Stimulated activated CD4-positive, alpha-beta T cell treated with anti-CD3 and anti-CD28 coated beads, Interleukin-4, amount 100 ng/mL, for 24 hours (primary cell): ENCODE data around the gene FYN.
"Not testable (repeated sequence)": the region's sequence is repeated elsewhere in the genome, so short reads cannot be mapped to it uniquely, and the experiment has no call there.

ENCODE experiments used
- DNase-seq: peaks from one replicate; pipeline ENCODE4 v3.0.0-alpha.2; 2020

FYN gene

DNA sequence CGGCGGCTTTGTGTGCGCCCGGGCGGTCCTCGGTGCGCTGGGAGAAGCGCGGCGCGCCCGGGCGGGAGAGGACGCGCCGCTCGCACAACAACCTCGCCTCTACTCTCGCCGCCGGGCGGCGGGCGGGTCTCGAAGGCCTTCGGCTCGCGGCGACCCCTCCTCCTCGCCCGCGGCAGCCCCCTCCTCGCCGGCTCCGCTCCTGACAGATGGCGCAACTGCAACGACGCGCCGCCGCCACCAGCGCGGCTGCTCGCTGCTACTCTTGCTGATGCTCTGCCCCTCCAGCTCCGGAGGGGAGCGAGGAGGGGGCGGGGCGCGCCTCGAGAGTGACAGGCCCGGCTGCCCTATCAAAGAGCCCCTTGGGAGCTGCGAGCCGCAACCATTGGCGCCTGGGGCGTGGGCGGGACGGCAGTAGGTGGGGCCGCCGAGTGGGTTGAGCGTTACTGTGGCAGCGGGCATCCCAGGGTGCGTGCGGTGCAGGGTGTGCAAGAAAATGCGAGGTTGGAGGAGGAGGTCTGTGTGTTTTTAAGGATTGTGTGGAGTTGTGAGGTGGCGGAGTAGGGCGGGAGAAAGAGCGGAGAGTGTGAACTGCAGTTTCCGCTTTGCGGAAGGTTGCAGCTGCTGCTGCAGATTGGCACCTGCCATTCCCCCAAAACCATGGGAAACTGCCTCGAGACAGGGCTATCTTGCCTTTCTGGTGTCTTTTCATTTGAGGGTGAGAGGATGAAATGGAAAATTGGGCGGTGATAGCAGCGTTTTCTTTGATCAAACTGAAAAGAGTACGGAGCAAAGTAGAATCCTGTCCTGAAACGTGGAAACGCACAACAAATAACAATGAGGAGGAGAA is at the start of gene FYN:
Gene FYN (minus strand): TSS at position 275 of the 847 bp plus-strand sequence. CDS start 153,401 bp downstream, outside the sequence.
- DNase-seq, result peak; percentile 99

DNA sequence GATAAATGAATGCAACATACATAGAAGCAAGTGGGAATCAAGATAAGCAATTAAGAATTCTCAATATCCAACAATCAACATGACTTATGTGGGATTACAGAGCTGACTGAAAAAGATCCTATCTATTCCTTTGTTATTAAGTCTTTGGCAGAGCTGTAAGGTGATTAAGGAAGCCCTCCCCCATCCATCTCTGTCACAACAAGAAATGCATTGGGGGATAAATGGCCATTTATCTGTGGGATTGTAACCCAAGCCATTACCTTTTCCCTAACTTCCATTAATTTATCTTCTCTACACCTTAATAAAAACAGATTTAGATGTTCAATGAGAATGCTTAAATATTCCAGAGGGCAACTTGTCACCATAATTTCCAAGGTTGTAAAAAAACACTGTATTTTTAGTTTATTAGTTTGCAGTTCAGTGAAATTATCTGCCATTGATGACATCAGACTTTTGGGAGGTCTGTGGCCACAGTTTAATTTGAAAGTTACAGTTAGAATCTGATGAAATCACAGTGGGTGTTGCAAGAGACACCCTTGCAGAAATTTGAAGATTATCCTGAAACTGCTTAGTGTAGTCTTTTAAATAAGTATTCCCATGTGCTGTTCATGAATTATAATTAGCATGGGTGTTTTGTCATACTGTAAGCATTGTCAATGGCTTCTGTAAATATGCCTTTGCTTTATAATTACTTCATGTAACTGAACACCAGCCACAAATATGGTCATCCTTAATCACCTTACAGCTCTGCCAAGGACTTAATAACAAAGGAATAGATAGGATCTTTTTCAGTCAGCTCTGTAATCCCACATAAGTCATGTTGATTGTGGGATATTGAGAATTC is 49.4 kb upstream of the FYN start:
- no peak for DNase-seq

DNA sequence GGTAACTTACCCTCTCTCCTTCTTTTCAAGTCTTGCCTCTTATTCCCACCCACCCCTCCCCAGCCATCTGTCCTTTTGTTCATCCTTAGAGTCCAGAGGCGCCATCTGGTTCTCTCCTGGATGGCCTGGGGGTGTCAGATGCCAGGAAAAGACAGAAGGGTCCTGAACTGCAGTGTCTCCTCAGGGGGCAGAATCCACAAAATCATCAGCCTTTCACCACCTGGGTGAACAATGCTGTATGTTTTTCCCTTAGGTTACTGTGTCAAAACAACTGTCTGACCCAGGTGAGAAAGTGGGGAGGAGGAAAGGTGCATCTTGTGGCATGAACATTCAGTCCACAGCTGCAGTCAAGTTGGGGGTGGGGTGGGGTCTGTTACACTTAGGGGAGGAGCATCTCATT is 47.9 kb upstream of the FYN start:
- DNase-seq, result no peak

DNA sequence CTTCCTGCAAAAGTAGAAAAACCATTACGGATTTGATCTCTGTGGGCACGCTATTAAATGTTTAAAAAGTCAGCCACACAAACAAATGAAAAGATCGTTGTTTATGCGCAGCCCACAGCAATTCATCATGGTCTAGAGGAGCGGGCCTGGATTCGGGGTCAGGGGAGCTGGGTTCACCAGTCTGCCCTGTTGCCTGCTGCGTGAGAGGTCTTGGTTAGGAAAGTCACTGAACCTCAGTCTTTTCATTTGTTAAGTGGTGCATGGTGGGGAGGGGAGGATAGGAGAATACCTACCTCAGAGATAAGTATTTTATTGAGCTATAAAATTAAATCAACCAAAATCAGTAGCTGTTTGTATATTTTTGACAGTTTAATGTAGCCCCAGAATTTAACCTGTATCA is 47.3 kb upstream of the FYN start:
- DNase-seq, result no peak

DNA sequence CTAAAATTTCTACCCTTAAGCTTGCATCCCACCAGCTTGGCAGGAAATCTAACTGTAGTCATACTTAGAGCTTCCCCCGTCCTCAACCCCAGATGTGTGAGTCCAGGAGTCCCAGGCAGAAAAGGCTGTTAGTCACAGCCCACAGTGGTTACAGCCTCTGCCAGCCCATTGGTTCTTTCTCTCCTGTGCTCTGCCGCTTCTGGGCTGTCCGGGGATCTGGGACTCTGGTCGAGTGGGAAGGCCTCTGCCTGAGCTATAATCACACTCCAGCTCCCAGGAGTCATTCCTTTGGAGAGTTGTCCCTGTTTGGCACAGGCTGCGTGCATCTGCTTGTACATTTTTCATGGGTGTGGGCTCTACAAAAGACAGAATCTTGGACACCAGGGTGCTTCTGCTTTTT is 45.6 kb upstream of the FYN start:
- no peak for DNase-seq

DNA sequence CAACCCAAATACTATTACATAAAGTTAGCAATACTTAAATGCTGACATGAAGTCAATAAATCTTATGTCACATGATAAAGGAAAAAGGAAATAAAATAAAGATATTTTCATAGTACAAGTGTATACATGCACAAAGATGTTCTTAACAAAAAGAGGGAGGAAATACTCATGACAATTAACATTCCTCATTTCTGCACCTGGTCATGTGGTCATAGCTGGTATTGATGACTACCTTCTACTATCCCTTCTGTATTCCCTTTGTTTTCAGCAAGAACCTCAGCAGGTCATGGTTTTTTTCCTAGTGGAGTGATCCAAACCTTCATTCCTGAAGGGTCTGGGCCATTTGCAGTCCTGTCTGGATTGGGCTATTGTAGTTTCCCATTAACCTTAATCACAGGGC is 43.5 kb upstream of the FYN start:
- no peak for DNase-seq

DNA sequence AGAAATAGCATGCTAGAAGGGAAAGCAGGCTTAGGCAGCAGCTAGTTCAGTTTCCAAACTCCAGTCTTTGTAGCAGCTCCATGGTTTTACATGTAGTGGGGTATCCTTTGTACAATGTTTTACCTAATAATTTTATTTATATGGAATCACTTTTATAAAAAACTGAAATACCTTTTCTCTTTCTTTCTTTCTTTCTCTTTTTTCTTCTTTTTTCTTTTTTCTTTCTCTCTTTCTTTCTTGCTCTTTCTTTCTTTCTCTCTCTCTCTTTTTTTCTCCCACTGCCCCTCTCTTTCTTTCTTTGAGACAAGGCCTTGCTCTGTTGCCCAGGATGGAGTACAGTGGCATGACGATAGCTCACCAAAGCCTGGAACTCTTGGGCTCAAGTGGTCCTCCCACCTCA is 41.4 kb upstream of the FYN start:
- no peak for DNase-seq

DNA sequence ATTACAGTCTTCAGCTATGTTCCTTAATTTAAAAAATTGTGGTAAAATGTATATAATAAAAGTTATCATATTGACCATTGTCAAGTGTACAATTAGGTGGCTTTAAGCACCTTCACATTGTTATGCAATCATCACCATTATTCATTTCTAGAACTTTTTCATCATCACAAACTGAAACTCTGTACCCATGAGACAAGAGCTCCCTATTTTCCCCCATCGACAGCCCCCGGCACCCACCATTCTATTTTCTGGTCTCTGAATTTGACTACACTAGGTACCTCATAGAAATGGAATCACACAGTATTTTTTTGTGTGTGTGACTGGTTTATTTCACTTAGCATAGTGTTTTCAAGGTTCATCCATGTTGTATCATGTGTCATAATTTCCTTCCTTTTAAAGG is 39.7 kb upstream of the FYN start:
- no peak for DNase-seq

DNA sequence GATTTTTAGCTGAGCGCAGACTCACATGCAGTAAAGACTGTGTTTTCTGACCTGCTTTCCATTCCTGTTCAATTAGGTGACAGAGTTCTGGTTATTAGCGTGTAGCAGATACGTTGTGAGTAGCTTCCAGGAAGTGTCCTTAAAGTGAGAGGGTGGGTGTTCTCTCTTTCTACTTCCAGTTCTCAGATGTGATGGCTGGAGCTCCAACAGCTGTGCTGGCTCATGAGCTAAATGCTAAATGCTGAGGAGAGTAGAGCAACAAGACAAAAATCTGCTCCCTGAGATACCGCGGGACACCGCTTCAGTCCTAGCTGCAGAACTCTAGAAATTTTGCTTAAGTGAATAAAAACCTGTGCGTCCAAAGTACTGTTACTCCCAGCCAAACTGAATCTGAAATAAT is 38.2 kb upstream of the FYN start:
- no peak for DNase-seq

DNA sequence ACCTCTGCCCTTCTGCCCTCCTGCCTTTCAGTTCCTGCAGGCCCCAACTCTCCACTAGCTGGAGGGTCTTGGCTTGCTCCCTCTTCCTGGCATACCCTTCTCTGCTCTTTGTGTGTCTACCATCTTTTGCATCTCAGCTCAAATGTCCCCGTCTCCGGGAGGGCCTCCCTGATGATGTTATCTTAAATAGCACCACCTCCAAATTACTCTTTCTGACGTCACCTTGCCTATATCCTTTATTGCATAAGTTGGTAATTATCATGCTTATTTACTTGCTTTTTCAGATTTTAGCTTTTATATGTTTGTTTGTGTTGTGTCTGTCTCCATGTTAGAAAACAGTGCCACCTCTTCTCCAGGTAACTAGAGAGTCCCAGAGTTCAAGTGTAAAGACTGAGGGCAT is 36.0 kb upstream of the FYN start:
- DNase-seq, result no peak

DNA sequence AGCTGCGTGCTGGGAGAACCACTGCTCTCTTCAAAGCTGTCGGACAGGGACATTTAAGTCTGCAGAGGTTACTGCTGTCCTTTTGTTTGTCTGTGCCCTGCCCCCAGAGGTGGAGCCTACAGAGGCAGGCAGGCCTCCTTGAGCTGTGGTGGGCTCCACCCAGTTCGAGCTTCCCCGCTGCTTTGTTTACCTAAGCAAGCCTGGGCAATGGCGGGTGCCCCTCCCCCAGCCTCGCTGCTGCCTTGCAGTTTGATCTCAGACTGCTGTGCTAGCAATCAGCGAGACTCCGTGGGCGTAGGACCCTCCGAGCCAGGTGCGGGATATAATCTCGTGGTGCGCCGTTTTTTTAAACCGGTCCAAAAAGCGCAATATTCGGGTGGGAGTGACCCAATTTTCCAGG is 35.1 kb upstream of the FYN start:
- DNase-seq, result not testable (repeated sequence)

DNA sequence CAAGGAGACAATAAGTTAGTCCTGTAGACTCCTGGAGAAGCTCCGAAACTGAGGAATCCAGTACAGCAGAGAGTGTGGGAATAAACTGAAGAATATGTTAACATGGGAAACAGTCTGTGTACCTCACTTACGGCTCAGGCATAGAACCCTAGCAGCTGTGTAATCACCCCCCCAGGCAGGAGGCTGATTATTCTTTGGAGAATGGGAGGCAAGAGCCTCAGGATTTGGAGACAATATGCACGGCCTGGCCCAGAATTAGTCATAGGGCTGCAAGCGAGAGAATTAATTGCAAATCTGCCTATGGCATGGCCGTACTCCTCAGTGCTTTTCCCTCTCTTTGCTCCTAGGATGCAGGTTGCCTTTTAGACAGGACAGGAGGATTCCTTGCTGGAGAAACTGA is 27.5 kb upstream of the FYN start:
- no peak for DNase-seq

DNA sequence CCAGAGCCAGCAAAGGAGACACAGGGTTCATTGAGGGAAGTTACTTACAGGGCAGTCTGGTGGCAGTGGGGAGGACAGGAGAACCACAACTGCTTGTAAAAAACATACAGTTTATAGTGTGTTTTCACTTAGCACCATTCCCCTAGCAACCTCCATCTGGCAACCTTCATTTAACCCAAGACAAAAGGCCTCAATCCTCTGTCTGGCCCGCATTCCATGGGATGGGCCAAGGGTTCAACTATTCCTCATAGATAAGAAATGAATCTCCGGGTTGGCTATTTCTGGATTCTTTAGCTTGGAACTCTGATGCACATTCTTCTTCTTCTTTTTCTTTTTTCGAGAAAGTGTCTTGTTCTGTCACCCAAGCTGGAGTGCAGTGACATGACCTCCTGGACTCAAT is 26.3 kb upstream of the FYN start:
- DNase-seq, result no peak

DNA sequence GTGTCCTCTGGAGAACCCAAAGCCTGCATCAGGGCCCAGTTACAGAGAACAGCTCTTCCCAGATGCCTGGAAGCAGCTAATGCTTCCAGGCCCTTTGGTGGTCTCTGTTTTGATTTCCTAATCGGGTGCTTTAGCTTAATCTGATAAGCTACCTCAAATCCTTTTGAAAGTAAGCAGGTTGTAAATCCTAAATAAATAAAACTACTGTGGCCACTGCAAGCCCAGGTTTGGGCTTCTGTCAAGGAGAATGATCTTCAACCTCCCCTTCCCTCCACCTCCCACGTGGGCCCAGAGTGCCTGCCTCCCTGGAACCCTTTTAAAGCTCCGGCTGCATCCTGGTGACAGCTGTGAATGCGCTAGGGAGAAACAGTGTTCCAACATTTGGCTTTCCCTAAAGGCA is 25.2 kb upstream of the FYN start:
- no peak for DNase-seq

DNA sequence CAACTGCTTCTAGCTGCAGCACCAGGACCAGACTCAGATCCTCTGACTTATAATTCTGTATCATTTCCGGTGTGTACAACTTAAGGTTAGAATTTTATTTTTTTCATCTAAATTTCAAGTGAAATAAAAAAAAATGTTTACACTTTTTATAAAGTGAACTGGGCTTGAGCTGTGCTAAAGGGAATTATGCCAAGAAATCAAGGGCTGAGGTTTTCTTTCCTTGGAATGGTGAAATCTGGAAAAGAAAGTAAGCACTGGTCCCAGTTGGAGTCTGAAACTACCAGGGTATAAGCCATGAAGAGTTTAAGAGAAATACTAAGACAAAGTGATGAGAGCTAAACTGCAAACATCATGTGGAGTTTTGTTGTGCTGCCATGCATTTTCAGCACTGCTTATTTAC is 21.7 kb upstream of the FYN start:
- no peak for DNase-seq

DNA sequence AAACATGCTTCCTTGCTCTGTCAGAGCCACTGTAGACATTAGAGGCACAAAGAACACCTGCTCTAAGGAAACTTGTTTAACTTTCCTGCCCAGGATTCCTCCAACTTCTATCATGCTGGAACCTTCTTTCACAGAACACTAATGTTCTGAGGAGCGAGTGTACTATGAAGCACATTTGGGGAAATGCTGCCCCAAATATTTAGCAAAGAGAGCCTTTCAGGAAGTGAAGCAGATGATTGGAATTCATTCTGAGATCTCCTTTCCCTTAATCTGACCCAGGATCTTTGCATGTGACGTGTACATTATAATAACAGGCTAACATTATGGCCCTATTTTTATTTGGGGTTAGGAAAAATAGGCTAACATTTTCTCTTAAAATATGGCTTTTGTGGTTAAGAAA is 21.0 kb upstream of the FYN start:
- no peak for DNase-seq

DNA sequence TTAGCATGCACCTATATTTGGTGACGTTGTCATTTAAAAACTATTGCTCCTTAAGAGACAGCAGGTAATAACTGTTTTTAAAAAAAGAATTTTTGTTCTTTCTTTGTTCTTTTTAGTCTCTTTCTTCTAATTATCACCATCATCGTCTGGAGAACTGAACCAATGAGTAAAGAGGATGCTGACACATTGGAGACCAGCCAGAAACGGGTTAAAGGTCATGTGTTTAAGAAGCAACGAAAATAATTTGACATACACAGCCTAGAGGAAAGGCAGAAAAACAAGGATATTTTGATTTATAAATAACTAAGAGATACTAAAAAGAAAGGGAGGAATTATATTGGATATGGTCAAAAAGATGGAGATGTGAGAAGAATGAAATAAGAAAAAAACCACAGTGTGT is 19.2 kb upstream of the FYN start:
- DNase-seq, result no peak

DNA sequence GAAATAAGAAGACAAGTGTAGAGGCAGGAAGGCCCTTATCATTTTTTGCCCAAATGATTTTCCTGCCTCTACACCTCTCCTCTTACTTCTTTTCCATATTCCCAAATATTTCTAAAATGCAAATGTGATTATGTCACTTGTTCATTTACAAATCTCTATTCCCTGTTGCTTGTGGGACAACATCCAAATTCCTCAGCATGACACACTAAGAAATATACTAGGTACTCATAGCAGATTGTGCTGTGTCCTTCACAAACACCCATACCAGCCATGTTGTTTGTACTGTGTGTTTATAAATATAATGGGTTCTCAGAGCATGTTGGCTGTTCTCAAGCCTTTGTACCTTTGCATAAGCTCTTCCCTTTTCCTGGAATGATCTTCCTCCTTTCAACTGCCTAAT is 17.7 kb upstream of the FYN start:
- no peak for DNase-seq

DNA sequence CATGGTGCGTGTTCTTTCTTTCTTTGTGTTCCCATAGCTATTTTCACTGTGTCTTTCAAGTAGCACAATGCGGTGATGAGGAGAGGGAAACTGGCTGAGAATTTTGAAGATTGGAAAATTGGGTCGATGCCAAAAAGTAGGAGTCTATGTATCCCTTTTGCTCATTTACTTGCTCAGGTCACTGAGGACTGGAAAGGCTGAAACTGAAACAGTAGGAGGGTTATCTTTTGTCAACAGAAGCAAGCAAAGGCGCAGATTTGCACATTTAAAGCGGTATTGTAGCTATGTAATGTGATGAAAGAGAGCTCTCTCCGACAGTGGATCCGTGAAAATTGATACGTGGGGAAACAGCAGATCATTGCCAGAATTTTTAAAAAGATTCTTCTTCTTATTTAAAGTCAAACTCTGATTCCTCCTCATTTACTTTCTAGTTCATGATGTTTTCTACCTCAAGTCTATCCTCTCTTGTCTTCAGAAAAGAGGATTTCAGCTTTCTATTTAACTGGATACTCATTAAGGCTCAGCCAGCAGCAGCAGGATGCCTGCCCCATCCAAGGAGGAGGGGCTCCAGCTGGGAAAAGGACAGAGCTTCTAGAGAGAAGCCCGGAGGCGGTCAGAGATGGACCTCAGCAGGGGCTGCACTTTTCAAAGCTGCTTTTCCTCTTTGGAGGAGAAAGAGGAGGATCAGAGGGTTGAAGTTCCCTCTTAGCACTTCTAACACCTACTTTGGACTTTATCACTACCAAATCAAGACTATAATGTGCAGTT is 15.9 kb upstream of the FYN start:
- no peak for DNase-seq

DNA sequence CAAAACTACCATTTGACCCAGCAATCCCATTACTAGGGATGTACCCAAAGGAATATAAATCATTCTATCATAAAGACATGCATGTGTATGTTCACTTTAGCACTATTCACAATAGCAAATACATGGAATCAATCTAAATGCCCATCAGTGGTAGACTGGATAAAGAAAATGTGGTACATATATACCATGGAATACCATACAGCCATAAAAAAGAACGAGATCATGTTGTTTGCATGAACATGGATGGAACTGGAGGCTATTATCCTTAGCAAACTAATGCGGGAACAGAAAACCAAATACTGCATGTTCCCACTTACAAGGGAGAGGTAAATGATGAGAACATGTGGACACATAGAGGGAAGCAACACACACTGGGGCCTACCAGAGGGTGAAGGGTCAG is 13.5 kb upstream of the FYN start:
- DNase-seq, result not testable (repeated sequence)

DNA sequence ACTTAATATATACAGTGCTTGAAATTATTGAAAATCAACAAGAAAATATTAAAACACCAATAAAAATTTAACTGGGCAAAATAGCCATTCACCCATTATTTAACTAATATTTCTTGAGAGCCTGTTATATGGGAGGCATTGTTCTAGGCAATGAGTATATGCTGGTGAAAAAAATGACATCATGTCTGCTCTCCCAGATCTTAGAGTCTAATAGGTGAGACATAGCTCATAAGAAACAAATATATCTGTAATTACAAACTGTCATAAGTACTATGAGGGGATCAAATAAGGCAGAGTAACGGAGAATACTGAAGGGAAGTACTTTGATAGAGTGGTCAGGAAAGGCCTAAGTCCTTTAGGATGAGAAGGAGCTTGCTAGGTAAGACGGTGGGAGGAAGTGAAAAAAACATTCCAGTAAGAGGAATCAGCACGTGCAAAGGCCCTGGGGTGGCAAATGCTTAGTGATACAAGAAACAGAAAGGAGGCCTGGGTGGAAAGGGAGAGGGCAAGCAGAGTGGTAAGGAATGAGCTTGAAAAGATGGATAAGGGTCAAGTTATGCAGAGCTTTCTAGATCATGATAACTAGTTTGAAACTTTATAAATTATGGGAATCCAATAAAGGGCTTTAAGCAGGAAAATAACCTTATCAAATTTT is 12.2 kb upstream of the FYN start:
- DNase-seq, result no peak

DNA sequence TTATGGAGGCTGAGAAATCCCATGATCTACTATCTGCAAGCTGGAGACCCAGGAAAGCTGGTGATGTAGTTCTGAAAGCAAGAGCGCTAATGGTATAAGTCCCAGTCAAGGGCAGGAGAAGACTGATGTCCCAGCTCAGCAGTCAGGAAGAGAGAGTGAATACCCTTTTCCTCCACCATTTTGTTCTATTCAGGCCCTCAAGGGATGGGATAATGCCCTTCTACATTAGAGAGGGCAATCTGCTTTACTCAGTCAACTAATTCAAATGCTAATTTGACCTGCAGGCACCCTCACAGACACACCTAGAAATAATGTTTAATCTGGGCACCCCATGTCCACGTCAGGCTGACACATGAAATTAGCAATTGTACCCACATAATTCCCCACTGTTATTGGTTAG is 10.8 kb upstream of the FYN start:
- DNase-seq, result no peak
